IPS-18c (cell line): ENCODE data around the gene KCNJ14.
A peak's percentile ranks its signal among the peaks of the same experiment; 100 is the strongest.
"Not testable (repeated sequence)": the region's sequence is repeated elsewhere in the genome, so short reads cannot be mapped to it uniquely, and the experiment has no call there.

Experiments
- H3K4me3 ChIP-seq: 2 replicates; pipeline ENCODE4 v1.7.0; 2013; ENCODE audit warnings: low read depth, mild to moderate bottlenecking, low read length, moderate library complexity; ENCODE audit not compliant: insufficient read depth
- H3K9me3 ChIP-seq: one replicate; pipeline ENCODE4 v1.6.1; 2013; ENCODE audit warnings: mild to moderate bottlenecking, low read length, moderate library complexity; ENCODE audit not compliant: control insufficient read depth, insufficient read depth

The KCNJ14 gene

GRCh38 chr19:48478339-48479256, 23.2 kb downstream of the KCNJ14 start:
- Histone ChIP-seq H3K9me3 (no peaks in the 10 kb centered on the region), H3K4me3 (no peak overlapping the region)

GRCh38 chr19:48479686-48480085, 24.3 kb downstream of the KCNJ14 start:
- Histone ChIP-seq H3K4me3 (no peak overlapping the region), H3K9me3 (no peaks in the 10 kb centered on the region)

- H3K9me3 ChIP-seq, result no peaks in the 10 kb centered on the region
- H3K4me3 ChIP-seq, result peak overlapping the region; percentile 39; the same call in 1 of the 2 replicates
Observed at GRCh38 chr19:48480183-48480557, 24.8 kb downstream of the KCNJ14 start.

- Histone ChIP-seq H3K9me3 (no peaks in the 10 kb centered on the region), H3K4me3 (peak overlapping the region; percentile 39; the same call in 1 of the 2 replicates)
Observed at GRCh38 chr19:48480558-48481500, 25.5 kb downstream of the KCNJ14 start.

GRCh38 chr19:48481846-48482639, 26.7 kb downstream of the KCNJ14 start:
- H3K9me3 ChIP-seq, result no peaks in the 10 kb centered on the region

GRCh38 chr19:48483301-48483700, 27.9 kb downstream of the KCNJ14 start:
- Histone ChIP-seq H3K4me3 (no peak overlapping the region), H3K9me3 (no peaks in the 10 kb centered on the region)

More at GRCh38 chr19:48481846-48482639, 26.7 kb downstream of the KCNJ14 start:
- no peak overlapping the region for H3K4me3 ChIP-seq

- Histone ChIP-seq H3K4me3 (no peak overlapping the region), H3K9me3 (no peaks in the 10 kb centered on the region)
Observed at GRCh38 chr19:48484247-48484893, 29.0 kb downstream of the KCNJ14 start.

GRCh38 chr19:48484931-48485612, 29.7 kb downstream of the KCNJ14 start:
- H3K9me3 ChIP-seq, result no peaks in the 10 kb centered on the region
- H3K4me3 ChIP-seq, result no peak overlapping the region

GRCh38 chr19:48486706-48487105, 31.3 kb downstream of the KCNJ14 start:
- not testable (repeated sequence) for H3K4me3 ChIP-seq, H3K9me3 ChIP-seq

GRCh38 chr19:48487544-48487943, 32.2 kb downstream of the KCNJ14 start:
- no peak overlapping the region for H3K4me3 ChIP-seq
- peaks cover 2% of the 10 kb centered on the region for H3K9me3 ChIP-seq

- Histone ChIP-seq H3K9me3 (peaks cover 2% of the 10 kb centered on the region), H3K4me3 (no peak overlapping the region)
Observed at GRCh38 chr19:48487948-48488347, 32.6 kb downstream of the KCNJ14 start.

GRCh38 chr19:48488478-48488877, 33.1 kb downstream of the KCNJ14 start:
- not testable (repeated sequence) for H3K4me3 ChIP-seq, H3K9me3 ChIP-seq

- Histone ChIP-seq H3K4me3 (no peak overlapping the region), H3K9me3 (peaks cover 2% of the 10 kb centered on the region)
Observed at GRCh38 chr19:48489608-48490216, 34.3 kb downstream of the KCNJ14 start.

GRCh38 chr19:48490981-48491792, 35.8 kb downstream of the KCNJ14 start:
- peak overlapping the region; percentile 47 for H3K4me3 ChIP-seq
- peaks cover 2% of the 10 kb centered on the region for H3K9me3 ChIP-seq

GRCh38 chr19:48491793-48492123, 36.4 kb downstream of the KCNJ14 start:
- Histone ChIP-seq H3K9me3 (peaks cover 2% of the 10 kb centered on the region), H3K4me3 (peak overlapping the region; percentile 47)
